ENCODE data around the gene LSG1.

Gene LSG1

DNA sequence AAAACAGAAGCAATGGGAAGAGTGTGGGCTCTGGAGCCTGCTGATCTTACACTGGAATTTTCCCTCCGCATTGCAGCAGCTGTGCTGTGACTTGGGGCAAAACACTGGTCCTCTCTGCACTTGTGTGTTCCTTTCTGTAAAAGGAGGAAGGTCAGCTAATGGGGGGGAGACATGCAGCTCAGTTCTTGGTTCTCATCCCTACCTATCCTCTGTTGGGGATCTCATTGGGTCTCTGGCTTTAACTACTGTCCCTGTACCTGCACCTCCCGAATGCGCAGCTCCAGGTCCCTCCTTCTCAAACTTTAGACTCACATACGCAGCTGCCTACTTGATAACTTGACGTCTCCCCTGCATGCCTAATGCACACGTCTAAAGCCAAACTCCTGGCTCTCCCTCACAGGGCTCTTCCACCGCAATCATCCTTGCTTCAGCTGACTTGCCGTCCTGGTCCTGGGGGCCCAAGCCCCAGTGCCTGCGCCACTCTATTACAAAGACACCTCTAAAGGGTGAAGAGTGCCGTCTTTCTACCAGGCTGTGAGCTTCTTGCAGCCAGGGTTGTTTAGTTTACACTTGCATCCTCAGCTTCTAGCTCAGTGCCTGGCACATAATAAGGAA is 32.9 kb downstream of the LSG1 start:
- TF ChIP-seq TAF1 (IDR thresholded peaks at IDR 0.05; ENCODE audit: borderline replicate concordance, insufficient read depth, low read length) (no peak), POLR2AphosphoS5 (IDR thresholded peaks at IDR 0.05; ENCODE audit: low read depth, low read length) (no peak), SIN3A (IDR thresholded peaks at IDR 0.05; ENCODE audit: borderline replicate concordance, insufficient read depth, low read length) (no peak), FOXP2 (optimal IDR thresholded peaks at IDR 0.05; ENCODE audit: borderline replicate concordance, extremely low read depth, extremely low read length, insufficient read depth) (no peak), REST (IDR thresholded peaks at IDR 0.05; ENCODE audit: insufficient read depth in 1 of 2, low read depth in 2 of 2, low read length in 2 of 2) (no peak)

GRCh38 chr3:194637541-194638400 is 34.2 kb downstream of the LSG1 start:
- TF ChIP-seq FOXP2 (optimal IDR thresholded peaks at IDR 0.05; ENCODE audit: borderline replicate concordance, extremely low read depth, extremely low read length, insufficient read depth) (no peak), POLR2AphosphoS5 (IDR thresholded peaks at IDR 0.05; ENCODE audit: low read depth, low read length) (no peak), SIN3A (IDR thresholded peaks at IDR 0.05; ENCODE audit: borderline replicate concordance, insufficient read depth, low read length) (no peak), REST (IDR thresholded peaks at IDR 0.05; ENCODE audit: insufficient read depth in 1 of 2, low read depth in 2 of 2, low read length in 2 of 2) (no peak), TAF1 (IDR thresholded peaks at IDR 0.05; ENCODE audit: borderline replicate concordance, insufficient read depth, low read length) (no peak)

DNA sequence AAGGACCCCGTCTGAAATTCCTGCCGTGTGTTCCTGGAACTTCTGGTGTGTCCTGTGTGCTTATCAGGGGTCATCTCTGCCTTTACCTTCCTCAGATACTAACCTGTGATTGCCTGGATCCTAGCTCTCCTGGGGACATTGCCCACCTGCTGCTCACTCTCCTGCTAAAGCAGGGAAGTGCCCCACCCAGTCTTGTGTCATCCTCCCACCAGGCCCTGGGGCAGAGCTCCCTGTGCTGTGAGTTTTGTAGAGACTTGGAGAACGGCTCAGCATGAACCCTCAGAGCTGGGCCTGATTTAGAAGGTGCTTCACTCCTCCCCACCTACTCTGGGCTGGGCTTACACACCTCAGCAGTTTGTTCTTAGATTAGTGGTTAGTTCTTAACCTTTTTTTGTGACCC is 34.9 kb downstream of the LSG1 start:
- TF ChIP-seq REST (IDR thresholded peaks at IDR 0.05; ENCODE audit: insufficient read depth in 1 of 2, low read depth in 2 of 2, low read length in 2 of 2) = no peak
- TF ChIP-seq FOXP2 (optimal IDR thresholded peaks at IDR 0.05; ENCODE audit: borderline replicate concordance, extremely low read depth, extremely low read length, insufficient read depth) = no peak
- TF ChIP-seq SIN3A (IDR thresholded peaks at IDR 0.05; ENCODE audit: borderline replicate concordance, insufficient read depth, low read length) = no peak
- no peak for TF ChIP-seq POLR2AphosphoS5 (IDR thresholded peaks at IDR 0.05; ENCODE audit: low read depth, low read length)
- no peak for TF ChIP-seq TAF1 (IDR thresholded peaks at IDR 0.05; ENCODE audit: borderline replicate concordance, insufficient read depth, low read length)

GRCh38 chr3:194633349-194634004 is 38.5 kb downstream of the LSG1 start, which contains the start of gene TMEM44:
TMEM44 (minus strand) TSS chr3:194633419; CDS start chr3:194633215, 204 bp downstream.
- no peak for TF ChIP-seq REST (IDR thresholded peaks at IDR 0.05; ENCODE audit: insufficient read depth in 1 of 2, low read depth in 2 of 2, low read length in 2 of 2)
- no peak for TF ChIP-seq SIN3A (IDR thresholded peaks at IDR 0.05; ENCODE audit: borderline replicate concordance, insufficient read depth, low read length)
- TF ChIP-seq POLR2AphosphoS5 (IDR thresholded peaks at IDR 0.05; ENCODE audit: low read depth, low read length) = no peak
- no peak for TF ChIP-seq FOXP2 (optimal IDR thresholded peaks at IDR 0.05; ENCODE audit: borderline replicate concordance, extremely low read depth, extremely low read length, insufficient read depth)
- TF ChIP-seq TAF1 (IDR thresholded peaks at IDR 0.05; ENCODE audit: borderline replicate concordance, insufficient read depth, low read length) = no peak

All from PFSK-1 (cell line).